Kidney (tissue), 14 donors: ENCODE results near the gene PITRM1. TPM values are rescaled to one million over a fixed set of nuclear protein-coding genes. Genes with fewer than 3 reads are reported as not detected.

ENCODE experiments used
- DNase-seq, 5 donors: peaks; one replicate each; pipeline ENCODE4 v3.0.0-alpha.2; 2013 to 2020
- FAIRE-seq: peaks from 2 replicates; lab custom pipeline; 2012; peaks lifted over from hg19 to GRCh38; lab: Jason Lieb, UNC
- H3K27ac ChIP-seq, 2 donors: one replicate each; pipeline ENCODE4 v1.7.0; 2013; ENCODE audit warnings: low read depth in 2 of 2, low read length in 2 of 2, inconsistent platforms in 1 of 2
- H3K27me3 ChIP-seq: one replicate; pipeline ENCODE4 v1.7.1; 2013; ENCODE audit warnings: low read length, inconsistent platforms; ENCODE audit not compliant: control insufficient read depth, insufficient read depth
- H3K36me3 ChIP-seq, 3 donors: one replicate each; pipeline versions ENCODE4 v1.7.0 to v1.7.1; 2013; ENCODE audit warnings: low read length in 3 of 3, control low read depth in 1 of 3, inconsistent platforms in 1 of 3; ENCODE audit not compliant: insufficient read depth in 3 of 3, control insufficient read depth in 2 of 3
- H3K4me1 ChIP-seq, 3 donors: one replicate each; pipeline versions ENCODE4 v1.7.0 to v1.7.1; 2013; ENCODE audit warnings: low read length in 3 of 3, inconsistent platforms in 1 of 3, low read depth in 1 of 3; ENCODE audit not compliant: control insufficient read depth in 2 of 3, insufficient read depth in 2 of 3
- H3K4me3 ChIP-seq, 3 donors: one replicate each; pipeline versions ENCODE4 v1.7.0 to v1.8.1; 2013; ENCODE audit warnings: low read length in 3 of 3, control low read depth in 1 of 3, inconsistent platforms in 1 of 3
- H3K9ac ChIP-seq, 3 donors: one replicate each; pipeline versions ENCODE4 v1.7.0 to v1.7.1; 2013; ENCODE audit warnings: low read length in 3 of 3, control low read depth in 1 of 3, inconsistent platforms in 1 of 3
- H3K9me3 ChIP-seq, 3 donors: one replicate each; pipeline versions ENCODE4 v1.7.0 to v1.7.1; 2013; ENCODE audit warnings: low read length in 3 of 3, control low read depth in 1 of 3, inconsistent platforms in 1 of 3; ENCODE audit not compliant: control insufficient read depth in 2 of 3, insufficient read depth in 1 of 3
- intact Hi-C: fragments of 100-400 bp; cut with DNase I; formaldehyde crosslinking; loops from one replicate; pipeline ENCODE4 v1.11.1; 2022
- polyA plus RNA-seq: library from polyadenylated mRNA; stranded (reverse); fragments of 350-450 nt; fragmentation: Illumina TruSeq; extraction: RNeasy Lipid Tissue Mini Kit (QIAGEN cat#74804); gene quantifications from one replicate; pipeline ENCODE4 v1.2.3, GENCODE V29; 2014; ENCODE audit warnings: low read depth, low replicate concordance; ENCODE audit not compliant: insufficient read depth
- total RNA-seq: library from RNA; stranded (reverse); fragmentation: NEBNext Ultra II Directional; extraction: Animal tissue kit (Norgen Biotek cat#: 25700); gene quantifications from one replicate; pipeline ENCODE4 v1.2.1, GENCODE V29; 2021
- TF ChIP-seq, protein P1 (sequence below): IDR thresholded peaks from 3 replicates; pipeline ENCODE4 v1.5.1; 2012; ENCODE audit warnings: mild to moderate bottlenecking, moderate library complexity, borderline replicate concordance; ENCODE audit not compliant: insufficient read depth; ENCODE audit errors: extremely low read depth
- donor health status: control.
- donor health status: control.
- donor health status: control.
- donor health status: control.
- donor health status: control.
- donor health status: DM: yes; HTN: yes; CAD: no.
- donor health status: Normal renal cell carcinoma (clear cell type).

PITRM1 gene
- total and polyA plus RNA-seq, 2 donors from 2014 or later = 28.8 to 60.7 TPM

DNA sequence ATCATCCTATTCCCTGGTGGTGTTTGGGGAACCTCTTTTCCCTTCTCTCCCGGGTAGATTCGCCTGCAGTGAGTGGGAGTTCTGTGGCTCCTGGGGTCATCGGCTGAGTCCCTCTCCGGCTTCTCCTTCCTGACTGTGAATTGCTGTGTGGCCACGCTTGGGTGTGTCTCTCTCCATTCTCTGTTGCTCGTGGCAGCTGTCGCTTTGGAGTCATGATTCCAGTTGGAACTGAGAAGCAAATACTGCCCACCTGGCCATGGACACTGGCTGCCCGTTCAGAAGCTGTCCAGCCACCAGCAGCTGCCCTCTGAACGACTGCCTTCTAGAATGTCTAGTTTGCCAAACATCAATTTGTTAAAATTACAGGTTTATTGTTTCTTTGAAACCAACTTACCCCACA is 23.1 kb upstream of the PITRM1 start:
- FAIRE-seq = no peak
- TF ChIP-seq, protein P1, sequence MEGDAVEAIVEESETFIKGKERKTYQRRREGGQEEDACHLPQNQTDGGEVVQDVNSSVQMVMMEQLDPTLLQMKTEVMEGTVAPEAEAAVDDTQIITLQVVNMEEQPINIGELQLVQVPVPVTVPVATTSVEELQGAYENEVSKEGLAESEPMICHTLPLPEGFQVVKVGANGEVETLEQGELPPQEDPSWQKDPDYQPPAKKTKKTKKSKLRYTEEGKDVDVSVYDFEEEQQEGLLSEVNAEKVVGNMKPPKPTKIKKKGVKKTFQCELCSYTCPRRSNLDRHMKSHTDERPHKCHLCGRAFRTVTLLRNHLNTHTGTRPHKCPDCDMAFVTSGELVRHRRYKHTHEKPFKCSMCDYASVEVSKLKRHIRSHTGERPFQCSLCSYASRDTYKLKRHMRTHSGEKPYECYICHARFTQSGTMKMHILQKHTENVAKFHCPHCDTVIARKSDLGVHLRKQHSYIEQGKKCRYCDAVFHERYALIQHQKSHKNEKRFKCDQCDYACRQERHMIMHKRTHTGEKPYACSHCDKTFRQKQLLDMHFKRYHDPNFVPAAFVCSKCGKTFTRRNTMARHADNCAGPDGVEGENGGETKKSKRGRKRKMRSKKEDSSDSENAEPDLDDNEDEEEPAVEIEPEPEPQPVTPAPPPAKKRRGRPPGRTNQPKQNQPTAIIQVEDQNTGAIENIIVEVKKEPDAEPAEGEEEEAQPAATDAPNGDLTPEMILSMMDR = no peak
- intact Hi-C loops = no loop called here

DNA sequence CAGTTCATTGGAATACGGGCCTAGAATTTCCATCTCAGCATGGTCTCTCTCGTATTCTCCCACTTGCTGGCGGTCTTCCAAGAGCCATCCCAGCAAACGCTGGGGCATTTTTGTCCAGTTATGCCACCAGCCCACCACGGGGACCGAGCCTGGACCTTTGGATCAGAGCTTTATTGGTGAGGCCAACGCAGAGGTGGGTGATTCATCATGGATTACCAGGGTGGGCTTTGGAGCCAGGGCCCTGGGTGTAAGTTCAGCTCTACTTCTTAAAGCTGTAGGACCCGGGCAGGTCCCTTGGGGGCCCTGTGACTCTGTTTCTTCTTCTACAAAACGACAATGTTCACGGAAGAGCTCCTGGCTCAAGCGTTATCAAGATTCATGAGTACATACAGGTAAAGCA is 22.7 kb upstream of the PITRM1 start:
- TF ChIP-seq, protein P1 = no peak
- DNase-seq (no peak), FAIRE-seq (no peak)
- peaks cover 3 to 9% (median 8%) of the 10 kb centered on the region in 3 donors for H3K4me1 ChIP-seq
- H3K27ac ChIP-seq = no peak overlapping the region
- no peak overlapping the region for H3K4me3 ChIP-seq
- H3K9me3 ChIP-seq = no peaks in the 10 kb centered on the region
- intact Hi-C loops = no loop called here
- no peak overlapping the region for H3K9ac ChIP-seq
- no peaks in the 10 kb centered on the region for H3K27me3 ChIP-seq
- H3K36me3 ChIP-seq = no peaks in the 10 kb centered on the region

More for the DNA sequence above, 23.1 kb upstream of the PITRM1 start:
- Histone ChIP-seq H3K9me3 (no peaks in the 10 kb centered on the region), H3K27ac (no peak overlapping the region), H3K4me3 (no peak overlapping the region), H3K36me3 (no peaks in the 10 kb centered on the region), H3K9ac (no peak overlapping the region), H3K4me1 (peaks cover 3 to 9% (median 8%) of the 10 kb centered on the region in 3 donors), H3K27me3 (no peaks in the 10 kb centered on the region)
- DNase-seq = peak in 2 of 5 donors; percentile 39 to 49

DNA sequence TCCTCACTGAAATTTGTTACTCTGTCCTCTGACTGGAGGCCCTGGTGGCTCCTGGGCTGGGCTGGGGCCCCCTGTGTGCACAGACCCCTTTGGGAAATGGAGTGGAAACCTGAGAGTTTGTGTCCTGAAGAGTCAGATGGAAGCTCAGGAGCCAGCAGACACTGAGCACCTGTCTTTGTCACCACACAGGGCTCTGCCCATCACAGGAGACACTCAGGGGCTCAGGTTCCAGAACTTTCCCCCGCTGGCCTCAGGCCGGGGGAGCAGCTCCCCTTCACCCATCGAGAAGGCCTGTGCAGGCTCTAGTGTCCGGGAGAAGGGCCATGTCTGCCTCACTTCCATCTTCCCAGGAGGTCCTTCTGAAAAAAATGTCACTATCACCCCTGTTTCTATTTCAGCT is 22.3 kb upstream of the PITRM1 start:
- Histone ChIP-seq H3K27ac (no peak overlapping the region), H3K4me3 (no peak overlapping the region), H3K4me1 (peaks cover 3 to 9% (median 8%) of the 10 kb centered on the region in 3 donors), H3K36me3 (no peaks in the 10 kb centered on the region), H3K9ac (no peak overlapping the region), H3K27me3 (no peaks in the 10 kb centered on the region), H3K9me3 (no peaks in the 10 kb centered on the region)
- TF ChIP-seq, protein P1 = no peak
- intact Hi-C loops = no loop called here
- DNase-seq (no peak), FAIRE-seq (no peak)

DNA sequence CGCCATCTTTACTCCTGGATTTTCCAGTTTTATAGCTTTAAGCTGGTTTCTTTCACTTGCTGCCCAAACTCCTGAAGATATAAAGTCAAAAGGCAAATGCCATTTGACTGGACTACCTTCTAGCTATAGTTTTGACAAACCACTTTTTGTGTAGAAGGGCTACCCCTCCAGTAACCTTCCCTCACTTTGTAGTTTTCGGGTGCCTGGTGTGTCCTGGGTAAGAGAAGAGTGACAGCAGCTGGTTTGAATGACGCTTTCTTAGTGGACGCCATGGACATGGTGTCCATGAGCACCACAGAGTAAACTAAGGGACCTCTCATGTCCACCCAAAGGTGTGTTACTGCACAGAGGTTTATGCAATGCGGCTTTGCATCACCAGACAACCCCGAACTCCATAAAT is 21.2 kb upstream of the PITRM1 start:
- H3K27me3 ChIP-seq = no peaks in the 10 kb centered on the region
- H3K4me3 ChIP-seq = no peak overlapping the region
- intact Hi-C loops = no loop called here
- FAIRE-seq = no peak
- no peaks in the 10 kb centered on the region for H3K9me3 ChIP-seq
- no peak for DNase-seq
- no peak overlapping the region for H3K27ac ChIP-seq
- TF ChIP-seq, protein P1 = no peak
- no peak overlapping the region for H3K9ac ChIP-seq
- no peaks in the 10 kb centered on the region for H3K36me3 ChIP-seq
- peaks cover 3 to 9% (median 8%) of the 10 kb centered on the region in 3 donors for H3K4me1 ChIP-seq
